ENCODE data around the gene G6PC1. TPM values are rescaled to one million over a fixed set of nuclear protein-coding genes. Genes with fewer than 3 reads are reported as not detected.
"Not testable (repeated sequence)": the region's sequence is repeated elsewhere in the genome, so short reads cannot be mapped to it uniquely, and the experiment has no call there.

The G6PC1 gene
- total RNA-seq, 2 experiments from 2014 or later, result not detected

DNA sequence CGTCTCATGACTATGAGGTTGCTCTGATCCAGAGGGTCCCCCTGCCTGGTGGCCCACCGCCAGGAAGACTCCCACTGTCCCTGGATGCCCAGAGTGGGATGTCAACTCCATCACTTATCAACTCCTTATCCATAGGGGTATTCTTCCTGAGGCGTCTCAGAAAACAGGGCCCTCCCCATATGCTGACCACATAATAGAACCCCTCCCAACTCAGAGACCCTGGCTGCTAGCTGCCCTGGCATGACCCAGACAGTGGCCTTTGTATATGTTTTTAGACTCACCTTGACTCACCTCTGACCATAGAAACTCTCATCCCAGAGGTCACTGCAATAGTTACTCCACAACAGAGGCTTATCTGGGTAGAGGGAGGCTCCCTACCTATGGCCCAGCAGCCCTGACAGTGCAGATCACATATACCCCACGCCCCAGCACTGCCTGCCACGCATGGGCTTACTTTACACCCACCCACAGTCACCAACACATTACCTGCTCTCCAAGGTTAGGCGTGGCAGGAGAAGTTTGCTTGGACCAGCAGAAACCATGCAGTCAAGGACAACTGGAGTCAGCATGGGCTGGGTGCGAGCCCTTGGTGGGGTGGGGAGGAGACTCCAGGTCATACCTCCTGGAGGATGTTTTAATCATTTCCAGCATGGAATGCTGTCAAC lies 2.3 kb upstream of the G6PC1 start:
- POLR2A ChIA-PET, result no interaction called here
- CTCF ChIA-PET, result no interaction called here

DNA sequence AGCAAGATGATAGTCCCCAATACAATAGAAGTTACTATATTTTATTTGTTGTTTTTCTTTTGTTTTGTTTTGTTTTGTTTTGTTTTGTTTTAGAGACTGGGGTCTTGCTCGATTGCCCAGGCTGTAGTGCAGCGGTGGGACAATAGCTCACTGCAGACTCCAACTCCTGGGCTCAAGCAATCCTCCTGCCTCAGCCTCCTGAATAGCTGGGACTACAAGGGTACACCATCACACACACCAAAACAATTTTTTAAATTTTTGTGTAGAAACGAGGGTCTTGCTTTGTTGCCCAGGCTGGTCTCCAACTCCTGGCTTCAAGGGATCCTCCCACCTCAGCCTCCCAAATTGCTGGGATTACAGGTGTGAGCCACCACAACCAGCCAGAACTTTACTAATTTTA lies 618 bp upstream of the G6PC1 start:
- POLR2A ChIA-PET, result interaction anchor here (0.6 kb wide), 1 partner anchor 37 kb away, joined by 3 read pairs; no protein-coding TSS in a partner anchor
- CTCF ChIA-PET, result not testable (repeated sequence)

DNA sequence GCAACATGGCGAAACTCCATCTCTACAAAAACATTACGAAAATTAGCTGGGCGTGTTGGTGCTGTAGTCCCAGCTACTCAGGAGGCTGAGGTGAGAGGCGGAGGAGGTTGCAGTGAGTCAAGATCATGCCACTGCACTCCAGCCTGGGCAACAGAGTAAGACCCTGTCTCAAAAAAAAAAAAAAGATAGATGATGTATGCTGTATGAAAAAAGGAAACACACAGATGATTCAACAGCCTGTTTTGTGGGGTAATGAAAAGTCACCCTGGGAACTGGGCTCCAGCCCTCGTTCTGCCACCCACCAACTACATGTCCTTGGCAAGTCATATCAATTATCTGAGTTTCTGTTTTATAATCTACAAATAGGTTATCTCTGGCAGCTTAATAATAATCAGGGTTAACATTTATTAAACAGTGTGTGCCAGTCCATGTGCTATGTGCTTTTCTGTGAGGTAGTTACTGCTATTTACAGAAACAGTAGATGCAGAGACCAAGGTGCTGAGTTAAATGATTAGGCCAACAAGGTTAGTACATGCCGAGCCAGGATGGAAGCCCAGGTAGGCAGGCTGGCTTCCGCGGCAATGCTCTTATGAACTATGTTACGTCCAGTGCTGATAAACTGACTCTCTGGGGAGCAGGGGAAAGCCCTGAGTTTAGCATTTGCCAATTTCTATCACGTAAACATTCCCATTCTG lies 1.1 kb downstream of the G6PC1 start:
- POLR2A ChIA-PET, result interaction anchor here (0.6 kb wide), 1 partner anchor 171 kb away, joined by 5 read pairs; no protein-coding TSS in a partner anchor
- CTCF ChIA-PET, result no interaction called here

DNA sequence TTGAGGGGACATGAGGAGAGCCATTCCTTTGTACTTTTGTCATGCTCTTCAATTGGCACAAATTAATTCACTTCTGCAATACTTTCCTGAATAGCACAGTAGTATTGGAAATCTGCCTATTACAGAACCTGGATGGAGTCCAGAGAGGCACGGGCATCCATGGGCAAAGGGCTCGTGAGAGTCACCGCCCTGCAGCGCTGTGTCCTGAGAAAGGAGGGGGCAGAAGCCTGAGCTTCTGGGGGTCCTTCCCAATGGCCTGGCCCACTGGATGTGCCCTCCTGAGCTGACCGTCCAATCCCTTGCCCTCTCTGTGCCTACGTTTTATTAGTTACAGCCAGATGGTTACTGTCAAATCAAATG lies 3.5 kb downstream of the G6PC1 start:
- ChIA-PET CTCF (no interaction called here), POLR2A (no interaction called here)

DNA sequence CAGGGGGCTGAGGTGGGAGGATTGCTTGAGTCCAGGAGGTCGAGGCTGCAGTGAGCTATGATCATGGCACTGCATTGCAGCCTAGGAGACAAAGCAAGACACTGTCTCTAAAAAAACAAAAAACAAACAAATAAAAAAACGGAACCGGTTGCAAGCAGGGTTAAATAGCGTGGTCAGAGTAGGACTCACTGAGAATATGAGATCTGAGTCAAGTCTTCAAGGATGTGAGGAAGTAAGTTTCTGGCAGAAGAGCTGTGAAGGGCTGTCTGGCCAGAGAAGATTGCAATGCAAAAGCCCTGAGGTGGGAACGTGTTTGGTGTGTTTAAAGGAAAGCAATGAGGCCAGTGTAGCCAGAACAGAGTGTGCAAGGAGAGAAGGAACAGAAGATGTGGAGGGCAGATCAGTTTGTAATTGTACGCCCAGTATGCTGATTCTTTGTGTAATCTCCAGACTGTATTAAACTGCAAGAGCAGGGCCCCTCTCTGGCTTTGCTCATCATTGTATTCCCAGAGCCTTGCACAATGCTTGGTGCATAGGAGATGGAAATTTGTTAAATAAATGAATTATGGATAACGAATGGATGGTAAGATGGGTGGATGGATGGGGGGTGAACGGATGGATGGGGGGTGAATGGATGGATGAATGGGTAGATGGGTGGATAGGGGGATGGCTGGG lies 6.3 kb downstream of the G6PC1 start:
- POLR2A ChIA-PET, result no interaction called here
- CTCF ChIA-PET, result no interaction called here

DNA sequence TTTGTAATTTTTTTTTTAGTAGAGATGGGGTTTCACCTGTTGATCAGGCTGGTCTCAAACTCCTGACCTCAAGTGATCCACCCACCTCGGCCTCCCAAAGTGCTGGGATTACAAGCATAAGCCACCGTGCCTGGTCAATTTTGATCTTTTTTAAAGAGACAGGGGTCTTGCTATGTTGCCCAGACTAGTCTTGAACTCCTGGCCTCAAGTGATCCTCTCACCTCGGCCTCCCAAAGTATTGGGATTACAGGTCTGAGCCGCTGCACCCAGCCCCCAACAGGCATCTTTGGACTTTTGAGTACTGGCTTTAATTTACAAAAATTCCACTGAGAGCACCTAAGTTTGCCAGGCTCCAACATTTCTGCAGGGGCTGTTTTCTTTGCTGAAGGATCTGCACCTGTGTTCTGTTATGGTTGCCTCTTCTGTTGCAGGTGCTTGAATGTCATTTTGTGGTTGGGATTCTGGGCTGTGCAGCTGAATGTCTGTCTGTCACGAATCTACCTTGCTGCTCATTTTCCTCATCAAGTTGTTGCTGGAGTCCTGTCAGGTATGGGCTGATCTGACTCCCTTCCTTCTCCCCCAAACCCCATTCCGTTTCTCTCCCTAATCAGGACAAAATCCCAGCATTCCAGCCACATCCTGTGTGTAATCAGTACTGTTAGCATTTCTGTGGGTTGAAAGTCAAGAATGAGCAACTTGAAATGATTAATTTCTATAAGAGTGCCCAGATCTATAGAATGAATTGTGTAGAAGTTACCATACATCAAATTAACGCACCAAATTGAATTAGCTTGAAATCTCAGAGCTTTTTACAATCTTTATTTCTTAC lies 8.5 kb downstream of the G6PC1 start:
- POLR2A ChIA-PET, result no interaction called here
- CTCF ChIA-PET, result no interaction called here

DNA sequence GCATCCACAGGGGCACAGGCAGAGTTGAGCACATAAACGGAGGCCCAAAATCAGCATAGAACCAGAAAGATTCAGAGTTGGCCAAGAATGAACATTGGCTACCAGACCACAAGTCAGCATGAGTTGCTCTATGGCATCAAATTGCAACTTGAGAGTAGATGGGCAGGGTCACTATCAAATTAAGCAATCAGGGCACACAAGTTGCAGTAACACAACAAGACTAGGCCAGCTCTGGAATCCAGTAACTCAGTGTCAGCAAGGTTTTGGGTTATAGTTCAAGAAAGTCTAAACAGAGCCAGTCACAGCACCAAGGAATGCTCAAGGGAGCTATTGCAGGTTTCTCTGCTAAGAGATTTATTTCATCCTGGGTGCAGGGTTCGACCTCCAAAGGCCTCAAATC lies 12.9 kb downstream of the G6PC1 start:
- POLR2A ChIA-PET, result no interaction called here
- CTCF ChIA-PET, result no interaction called here

DNA sequence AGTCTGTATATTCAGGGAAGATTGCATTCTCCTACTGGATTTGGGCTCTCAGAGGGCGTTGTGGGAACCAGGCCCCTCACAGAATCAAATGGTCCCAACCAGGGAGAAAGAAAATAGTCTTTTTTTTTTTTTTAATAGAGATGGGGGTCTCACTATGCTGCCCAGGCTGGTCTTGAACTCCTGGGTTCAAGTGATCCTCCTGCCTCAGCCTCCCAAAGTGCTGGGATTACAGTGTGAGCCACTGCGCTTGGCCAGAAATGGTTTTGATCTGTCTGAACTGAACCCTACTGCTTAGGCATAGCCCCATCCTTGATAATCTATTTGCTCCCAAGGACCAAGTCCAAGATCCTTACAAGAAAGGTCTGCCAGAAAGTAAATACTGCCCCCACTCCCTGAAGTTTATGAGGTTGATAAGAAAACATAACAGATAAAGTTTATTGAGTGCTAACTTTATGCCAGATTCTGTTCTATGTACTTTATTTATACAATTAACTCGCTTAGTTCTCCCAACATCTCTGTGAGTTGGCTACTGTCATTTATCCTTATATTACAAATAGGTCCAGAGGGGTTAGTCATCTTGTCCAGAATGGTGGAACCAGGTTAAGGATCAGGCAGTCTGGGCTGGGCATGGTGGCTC lies 13.5 kb downstream of the G6PC1 start:
- ChIA-PET CTCF (no interaction called here), POLR2A (no interaction called here)

DNA sequence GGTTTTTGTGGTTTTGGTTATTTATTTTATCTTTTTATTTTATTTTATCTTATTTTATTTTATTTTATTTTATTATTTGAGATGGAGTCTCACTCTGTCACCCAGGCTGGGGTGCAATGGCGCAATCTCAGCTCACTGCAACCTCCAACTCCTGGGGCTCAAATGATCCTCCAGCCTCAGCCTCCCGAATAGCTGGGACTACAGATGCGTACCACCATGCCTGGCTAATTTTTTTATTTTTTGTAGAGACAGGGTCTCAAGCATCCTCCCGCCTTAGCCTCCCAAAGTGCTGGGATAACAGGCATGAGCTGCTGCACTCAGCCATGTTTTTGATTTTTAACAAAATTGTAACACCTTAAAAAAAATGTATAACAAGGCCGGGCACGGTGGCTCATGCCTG lies 14.7 kb downstream of the G6PC1 start:
- POLR2A ChIA-PET, result not testable (repeated sequence)
- CTCF ChIA-PET, result interaction anchor here (0.7 kb wide), 1 partner anchor 98 kb away, joined by 4 read pairs; no protein-coding TSS in a partner anchor

DNA sequence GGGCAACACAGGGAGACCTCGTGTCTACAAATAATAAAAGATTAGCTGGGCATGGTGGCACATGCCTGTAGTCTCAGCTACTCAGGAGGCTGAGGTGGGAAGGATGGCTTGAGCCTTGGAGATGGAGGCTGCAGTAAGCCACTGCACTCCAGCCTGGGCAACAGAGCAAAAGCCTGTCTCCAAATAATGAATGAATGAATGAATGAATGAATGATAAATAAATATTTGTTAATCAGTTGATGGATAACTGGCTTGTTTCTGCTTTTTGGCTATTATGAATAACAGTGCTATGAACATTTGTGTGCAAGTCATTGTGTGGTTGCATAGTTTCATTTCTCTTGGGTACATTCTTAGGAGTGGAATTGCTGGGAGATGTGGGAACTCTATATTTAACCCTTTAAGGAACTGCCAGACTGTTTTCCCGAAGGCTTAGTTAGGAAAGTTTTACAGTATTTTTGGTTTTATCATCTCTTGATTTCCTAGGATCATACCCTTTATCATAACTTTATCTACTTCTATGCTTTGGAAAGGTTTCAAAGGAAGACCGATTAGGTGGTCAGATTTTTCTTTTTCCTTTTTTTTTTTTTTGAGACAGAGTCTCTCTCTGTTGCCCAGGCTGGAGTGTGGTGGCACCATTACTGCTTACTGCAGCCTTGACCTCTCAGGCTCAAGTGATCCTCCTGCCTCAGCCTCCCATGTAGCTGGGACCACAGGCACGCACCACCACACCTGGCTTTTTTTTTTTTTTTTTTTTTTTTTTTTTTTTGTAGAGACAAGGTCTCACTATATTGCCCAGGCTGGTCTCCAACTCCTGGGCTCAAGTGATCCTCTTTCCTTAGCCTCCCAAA lies 16.0 kb downstream of the G6PC1 start:
- CTCF ChIA-PET, POLR2A ChIA-PET: not testable (repeated sequence)

DNA sequence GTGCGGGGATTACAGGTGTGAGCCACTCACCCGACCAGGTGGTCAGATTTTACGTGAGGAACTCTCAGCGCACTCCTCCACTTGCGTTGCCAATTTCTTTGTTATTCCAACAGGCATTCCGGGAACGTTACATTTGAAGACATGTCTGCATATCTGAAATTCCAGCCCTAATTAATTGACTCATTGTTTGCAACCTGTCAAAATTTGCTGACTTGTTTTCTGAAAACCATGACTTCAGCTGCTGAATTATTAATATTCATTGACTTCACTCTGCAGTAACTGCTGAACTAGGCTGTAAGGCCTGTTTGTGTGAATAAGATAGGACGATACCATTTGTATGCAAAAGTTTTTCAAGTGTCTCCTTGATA lies 16.6 kb downstream of the G6PC1 start:
- CTCF ChIA-PET, result no interaction called here
- POLR2A ChIA-PET, result no interaction called here

DNA sequence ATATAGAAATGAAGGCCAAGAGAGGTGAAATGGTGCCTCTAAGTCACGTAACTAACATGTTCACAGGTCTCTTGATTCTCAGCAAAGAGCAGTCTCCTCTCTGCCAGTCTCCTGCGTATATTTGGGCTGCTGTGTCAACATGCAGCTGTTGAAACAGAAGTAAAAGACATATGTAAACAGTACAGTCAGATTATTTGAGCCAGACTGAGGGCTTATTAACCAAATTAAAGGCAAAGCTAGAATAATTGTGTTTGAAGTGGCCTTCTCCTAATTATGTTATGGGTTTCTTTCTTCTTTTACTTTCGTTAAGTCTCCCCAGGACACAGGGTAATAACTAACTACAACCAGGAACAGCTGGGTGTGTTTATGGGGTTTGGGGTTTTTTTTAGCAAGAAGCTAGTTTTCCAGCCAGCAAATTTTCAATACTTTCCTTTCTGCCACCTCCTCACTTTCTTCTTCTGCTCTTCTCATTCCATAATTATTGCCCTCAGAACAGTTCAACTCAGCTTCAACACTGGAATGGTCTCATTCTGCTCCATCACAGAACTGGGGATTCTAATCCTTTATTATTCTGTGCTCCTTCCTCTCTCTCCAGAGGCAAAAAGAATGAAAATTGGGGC lies 18.4 kb downstream of the G6PC1 start:
- POLR2A ChIA-PET, result no interaction called here
- CTCF ChIA-PET, result no interaction called here

DNA sequence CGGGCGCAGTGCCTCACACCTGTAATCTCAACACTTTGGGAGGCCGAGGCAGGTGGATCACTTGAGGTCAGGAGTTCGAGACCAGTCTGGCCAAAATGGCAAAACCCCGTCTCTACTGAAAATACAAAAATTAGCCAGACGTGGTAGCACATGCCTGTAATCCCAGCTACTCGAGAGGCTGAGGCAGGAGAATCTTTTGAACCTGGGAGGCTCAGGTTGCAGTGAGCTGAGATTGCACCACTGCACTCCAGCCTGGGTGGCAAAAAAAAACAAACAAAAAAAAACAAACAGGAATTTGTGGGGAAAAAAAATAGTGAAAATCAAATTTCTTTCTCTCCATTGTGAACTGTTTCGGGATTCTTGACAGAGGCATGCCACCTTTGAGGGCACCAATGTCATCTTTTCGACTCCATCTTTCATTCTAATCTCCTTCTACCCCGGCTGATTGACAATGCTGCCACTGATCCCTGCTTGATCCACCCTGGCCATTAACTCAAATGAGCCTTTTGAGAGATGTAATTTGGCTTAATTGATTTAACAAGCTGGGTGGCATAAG lies 19.0 kb downstream of the G6PC1 start:
- POLR2A ChIA-PET, CTCF ChIA-PET: not testable (repeated sequence)

DNA sequence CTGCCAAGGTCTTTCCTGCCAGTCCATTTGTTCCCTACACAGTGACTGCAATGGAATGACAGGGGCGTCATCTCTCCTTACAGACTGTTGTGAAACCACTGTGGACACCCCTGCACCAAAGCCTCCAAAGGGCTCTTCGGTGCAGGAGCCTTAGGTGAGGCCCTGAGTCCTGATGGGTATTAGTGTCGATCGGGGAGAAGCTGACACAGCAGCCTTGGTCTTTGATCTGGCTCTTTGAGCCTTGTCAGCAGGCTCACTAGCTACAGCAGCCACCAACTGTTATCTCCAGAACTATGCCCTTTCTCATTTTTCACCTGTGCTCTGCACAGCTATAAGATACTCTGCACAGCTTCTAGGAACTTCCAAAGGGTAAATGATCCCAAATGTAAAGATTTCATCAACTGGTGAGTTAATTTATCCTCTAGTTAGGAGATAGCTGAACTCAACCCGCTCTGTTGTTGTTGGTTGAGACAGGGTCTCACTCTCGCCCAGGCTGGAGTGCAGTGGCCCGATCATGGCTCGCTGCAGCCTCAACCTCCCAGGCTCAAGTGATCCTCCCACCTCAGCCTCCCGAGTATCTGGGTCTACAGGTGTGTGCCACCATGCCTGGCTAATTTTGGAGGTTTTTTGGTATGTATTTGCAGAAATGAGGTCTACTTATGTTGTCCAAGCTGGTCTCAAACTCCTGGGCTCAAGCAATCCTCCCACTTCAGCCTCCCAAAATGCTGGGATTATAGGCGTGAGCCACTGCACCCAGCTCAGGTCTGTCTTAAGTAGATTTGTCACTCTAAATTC lies 19.7 kb downstream of the G6PC1 start:
- ChIA-PET CTCF (no interaction called here), POLR2A (no interaction called here)

DNA sequence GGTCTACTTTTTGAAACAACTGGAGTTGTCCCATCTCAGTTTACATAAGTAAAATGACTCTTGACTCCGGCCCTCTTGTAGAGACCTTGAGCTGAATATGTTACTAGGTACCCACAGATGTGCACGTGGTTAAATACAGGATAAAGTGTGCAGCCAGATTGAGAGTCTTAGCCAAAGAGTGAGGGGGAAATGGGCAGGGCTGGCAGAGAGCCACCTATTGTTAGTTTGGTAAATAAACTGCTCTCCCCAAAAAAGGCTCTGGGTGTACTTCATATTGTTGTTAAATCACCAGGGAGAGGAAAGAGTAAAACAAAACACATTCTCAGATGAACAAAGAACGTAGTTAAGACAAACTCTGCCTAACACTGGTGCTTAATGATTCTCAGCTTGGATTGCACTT lies 20.3 kb downstream of the G6PC1 start:
- ChIA-PET CTCF (no interaction called here), POLR2A (no interaction called here)

DNA sequence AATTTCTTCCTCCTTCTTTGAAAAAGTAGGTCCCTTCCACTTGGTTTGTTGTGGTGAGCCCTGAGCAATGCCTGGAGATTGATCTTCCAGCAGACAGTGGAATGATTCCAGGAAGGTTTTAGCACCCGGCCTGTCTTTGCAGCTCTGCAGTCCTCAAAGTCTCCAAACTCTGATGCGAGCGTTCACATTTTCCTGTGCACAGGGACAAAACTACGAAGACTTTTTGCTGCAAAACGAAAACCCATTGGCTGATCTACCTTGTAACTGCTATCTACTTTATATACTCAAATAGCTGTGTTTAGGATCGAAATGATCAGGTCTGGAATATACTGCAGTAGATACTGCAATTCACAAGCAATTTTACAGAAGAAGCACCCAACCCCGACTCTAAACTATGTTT lies 21.7 kb downstream of the G6PC1 start:
- ChIA-PET CTCF (interaction anchor here (1.3 kb wide), 1 partner anchor 344 kb away, joined by 3 read pairs; no protein-coding TSS in a partner anchor), POLR2A (no interaction called here)

DNA sequence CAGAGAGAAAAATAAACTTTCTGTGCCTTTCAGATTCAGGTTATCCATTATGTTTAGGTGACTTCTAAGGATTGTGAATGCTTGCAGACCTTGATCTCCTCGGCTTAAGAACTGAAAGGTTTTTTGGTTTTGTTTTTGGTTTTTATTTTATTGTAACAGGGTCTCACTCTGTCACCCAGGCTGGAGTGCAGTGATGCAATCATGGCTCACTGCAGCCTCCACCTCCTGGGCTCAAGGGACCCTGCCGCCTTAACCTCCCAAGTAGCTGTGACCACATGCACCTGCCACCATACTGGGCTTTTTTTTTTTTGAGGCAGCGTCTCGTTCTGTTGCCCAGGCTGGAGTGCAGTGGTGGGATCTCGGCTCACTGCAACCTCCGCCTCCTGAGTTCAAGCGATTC lies 22.9 kb downstream of the G6PC1 start:
- POLR2A ChIA-PET, CTCF ChIA-PET: not testable (repeated sequence)

DNA sequence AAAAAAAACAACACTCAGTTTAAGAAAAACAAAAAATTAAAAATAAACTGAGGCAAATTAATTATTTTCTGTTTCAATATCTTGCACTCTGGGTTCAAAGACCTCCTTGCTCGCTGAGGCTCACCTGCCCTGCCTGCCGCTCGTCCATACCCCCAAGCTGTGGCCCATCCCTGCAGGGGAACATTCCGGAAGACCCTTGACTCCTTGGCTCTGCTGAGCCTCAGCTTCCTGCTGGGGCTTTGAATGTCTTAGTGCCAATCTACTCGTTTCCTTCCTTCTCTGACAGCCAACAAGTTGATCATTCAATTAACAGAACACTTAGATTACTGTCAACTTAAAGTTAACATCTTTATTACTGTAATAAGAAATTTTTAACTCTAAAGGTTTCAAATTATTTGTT lies 24.3 kb downstream of the G6PC1 start:
- ChIA-PET POLR2A (no interaction called here), CTCF (no interaction called here)

Data from activated CD8-positive, alpha-beta memory T cell treated with anti-CD3 and anti-CD28 coated beads for 36 hours (primary cell).